H1 (cell line): ENCODE measurements around the gene SMARCA2. TPM values are rescaled to one million over a fixed set of nuclear protein-coding genes. Genes with fewer than 3 reads are reported as not detected.

ENCODE experiments used
- CTCF ChIA-PET: fragments of 300-600 bp; sonication (Branson Sonifier 250); formaldehyde crosslinking; loops from one replicate; lab custom pipeline; 2021; ENCODE audit not compliant: partially characterized antibody; lab: Charles Lee
- POLR2A ChIA-PET: fragments of 300-600 bp; sonication (Branson Sonifier 250); formaldehyde crosslinking; loops from one replicate; lab custom pipeline; 2021; ENCODE audit warnings: inconsistent platforms; ENCODE audit not compliant: partially characterized antibody; lab: Charles Lee
- DNase-seq, 2 experiments: peaks; one replicate each; pipeline versions ENCODE4 v3.0.0 to v3.0.0-alpha.2; 2010 to 2022; ENCODE audit warnings: low spot score in 2 of 2, low read depth in 1 of 2, mixed read lengths in 1 of 2
- FAIRE-seq: peaks from 2 replicates; lab custom pipeline; 2011; peaks lifted over from hg19 to GRCh38; lab: Jason Lieb, UNC
- H2AFZ ChIP-seq: 2 replicates; pipeline ENCODE4 v1.8.1; 2012; ENCODE audit warnings: low read length, inconsistent platforms
- H2AK5ac ChIP-seq: 2 replicates; pipeline ENCODE4 v1.6.1; 2013; ENCODE audit warnings: low read depth, low read length
- H2BK120ac ChIP-seq: replicated peaks from 2 replicates; pipeline ENCODE3; 2013; ENCODE audit warnings: low read depth, low read length, inconsistent platforms
- H2BK12ac ChIP-seq: 2 replicates; pipeline ENCODE4 v1.6.1; 2013; ENCODE audit warnings: low read depth, low read length
- H2BK15ac ChIP-seq: 2 replicates; pipeline ENCODE4 v1.6.1; 2013; ENCODE audit warnings: low read length
- H2BK20ac ChIP-seq: 2 replicates; pipeline ENCODE4 v1.6.1; 2013; ENCODE audit warnings: low read length
- H2BK5ac ChIP-seq: 2 replicates; pipeline ENCODE4 v1.6.1; 2013; ENCODE audit warnings: low read depth, low read length
- H3K14ac ChIP-seq: 2 replicates; pipeline ENCODE4 v1.6.1; 2013; ENCODE audit warnings: inconsistent platforms; ENCODE audit not compliant: insufficient read length
- H3K18ac ChIP-seq: 2 replicates; pipeline ENCODE4 v1.6.1; 2013; ENCODE audit warnings: low read length; ENCODE audit errors: extremely low read depth
- H3K23ac ChIP-seq: 2 replicates; pipeline ENCODE4 v1.6.1; 2013; ENCODE audit warnings: inconsistent platforms; ENCODE audit not compliant: insufficient read length
- H3K23me2 ChIP-seq: 2 replicates; pipeline ENCODE4 v1.6.1; 2013; ENCODE audit warnings: low read depth, low read length
- H3K27ac ChIP-seq: 2 replicates; pipeline ENCODE4 v1.6.1; 2011; ENCODE audit warnings: low read depth, low read length, inconsistent platforms
- H3K27me3 ChIP-seq, 4 experiments: replicated peaks in 1 of 4; 1 replicate in 1 of 4; 2 replicates in 3 of 4; pipeline versions ENCODE4 v1.6.1 to v1.8.1; 2011 to 2013; ENCODE audit warnings: low read length in 3 of 4, mild to moderate bottlenecking in 3 of 4, inconsistent platforms in 2 of 4, mixed read lengths in 2 of 4, moderate library complexity in 1 of 4; ENCODE audit not compliant: control insufficient read depth in 3 of 4, insufficient read depth in 3 of 4; ENCODE audit errors: extremely low read depth in 1 of 4
- H3K36me3 ChIP-seq, 4 experiments: 2 replicates each; pipeline versions ENCODE4 v1.6.1 to v1.8.1; 2011 to 2013; ENCODE audit warnings: mild to moderate bottlenecking in 4 of 4, low read length in 3 of 4, moderate library complexity in 2 of 4, control low read depth in 1 of 4, inconsistent platforms in 1 of 4; ENCODE audit not compliant: insufficient read depth in 4 of 4, control insufficient read depth in 2 of 4
- H3K4ac ChIP-seq: replicated peaks from 2 replicates; pipeline ENCODE3; 2013; ENCODE audit warnings: low read length, low read depth, mixed read lengths, inconsistent platforms; ENCODE audit not compliant: insufficient read length
- H3K4me1 ChIP-seq, 4 experiments: replicated peaks in 1 of 4; 1 replicate in 1 of 4; 2 replicates in 3 of 4; pipeline versions ENCODE4 v1.6.1 to v1.8.1; 2011 to 2013; ENCODE audit warnings: low read length in 3 of 4, inconsistent platforms in 2 of 4, mixed read lengths in 1 of 4; ENCODE audit not compliant: insufficient read depth in 4 of 4, control insufficient read depth in 3 of 4
- H3K4me2 ChIP-seq, 2 experiments: 2 replicates each; pipeline versions ENCODE4 v1.6.1 to v1.8.1; 2011 to 2013; ENCODE audit warnings: low read depth in 2 of 2, low read length in 2 of 2, control low read depth in 1 of 2, inconsistent platforms in 1 of 2, mild to moderate bottlenecking in 1 of 2; ENCODE audit not compliant: insufficient read depth in 1 of 2
- H3K4me3 ChIP-seq, 4 experiments: fragments of 200-600, 300-600 bp in 1 of 4; sonication (generic), shearing (Covaris generic), sonication (Bioruptor Twin) in 1 of 4; 2 replicates each; pipeline versions ENCODE4 v1.5.1 to v1.8.1; 2011 to 2016; ENCODE audit warnings: low read length in 4 of 4, low read depth in 3 of 4, control low read depth in 2 of 4, inconsistent platforms in 2 of 4, mild to moderate bottlenecking in 2 of 4, mixed read lengths in 1 of 4, moderate library complexity in 1 of 4; ENCODE audit not compliant: insufficient read depth in 2 of 4; ENCODE audit errors: extremely low read depth in 1 of 4
- H3K56ac ChIP-seq: replicated peaks from 2 replicates; pipeline ENCODE3; 2013; ENCODE audit warnings: low read depth, mild to moderate bottlenecking, mixed read lengths, low read length, inconsistent platforms; ENCODE audit not compliant: insufficient read length
- H3K79me1 ChIP-seq: 2 replicates; pipeline ENCODE4 v1.6.1; 2013; ENCODE audit warnings: low read depth, low read length, control low read depth
- H3K79me2 ChIP-seq, 2 experiments: 2 replicates each; pipeline versions ENCODE4 v1.6.1 to v1.8.1; 2012 to 2013; ENCODE audit warnings: low read length in 2 of 2, mild to moderate bottlenecking in 2 of 2, inconsistent platforms in 1 of 2; ENCODE audit not compliant: insufficient read depth in 2 of 2, control insufficient read depth in 1 of 2
- H3K9ac ChIP-seq, 4 experiments: replicated peaks in 1 of 4; 1 replicate in 1 of 4; 2 replicates in 3 of 4; pipeline versions ENCODE4 v1.6.1 to v1.8.1; 2011 to 2013; ENCODE audit warnings: low read depth in 3 of 4, low read length in 3 of 4, control low read depth in 2 of 4, mild to moderate bottlenecking in 2 of 4, moderate library complexity in 2 of 4, inconsistent platforms in 1 of 4; ENCODE audit errors: extremely low read depth in 1 of 4
- H3K9me3 ChIP-seq, 2 experiments: 2 replicates each; pipeline versions ENCODE4 v1.6.1 to v1.8.1; 2012 to 2013; ENCODE audit warnings: mild to moderate bottlenecking in 2 of 2, moderate library complexity in 2 of 2, control low read depth in 1 of 2, inconsistent platforms in 1 of 2, low read depth in 1 of 2, low read length in 1 of 2, mixed read lengths in 1 of 2; ENCODE audit not compliant: insufficient read depth in 2 of 2
- H4K20me1 ChIP-seq, 2 experiments: replicated peaks in 1 of 2; 2 replicates each; pipeline versions ENCODE3 to v1.8.1; 2011 to 2013; ENCODE audit warnings: inconsistent platforms in 2 of 2, low read length in 2 of 2, mild to moderate bottlenecking in 1 of 2; ENCODE audit not compliant: insufficient read depth in 2 of 2, control insufficient read depth in 1 of 2
- H4K5ac ChIP-seq: 2 replicates; pipeline ENCODE4 v1.6.1; 2013; ENCODE audit warnings: low read length, low read depth, mixed read lengths, inconsistent platforms; ENCODE audit not compliant: insufficient read length
- H4K8ac ChIP-seq: 2 replicates; pipeline ENCODE4 v1.8.0; 2013; ENCODE audit warnings: mild to moderate bottlenecking, moderate library complexity, low read length, inconsistent platforms; ENCODE audit not compliant: insufficient read depth; ENCODE audit errors: extremely low read depth
- H4K91ac ChIP-seq: replicated peaks from 2 replicates; pipeline ENCODE3; 2013; ENCODE audit warnings: low read length, mixed read lengths, inconsistent platforms; ENCODE audit not compliant: insufficient read length
- CHD1 ChIP-seq: IDR thresholded peaks from 2 replicates; pipeline ENCODE4 v1.6.1; 2012; ENCODE audit warnings: low read depth, low read length, improper control_type of control experiment
- CTCF ChIP-seq, 3 experiments: IDR thresholded peaks; 1 replicate in 2 of 3; 2 replicates in 1 of 3; pipeline versions ENCODE4 v1.5.1 to v1.6.1; 2011; ENCODE audit warnings: low read length in 3 of 3, mild to moderate bottlenecking in 3 of 3, inconsistent platforms in 2 of 3, low read depth in 1 of 3, moderate library complexity in 1 of 3; ENCODE audit not compliant: insufficient read depth in 1 of 3; ENCODE audit errors: control extremely low read depth in 1 of 3
- GTF2F1 ChIP-seq: IDR thresholded peaks from 2 replicates; pipeline ENCODE4 v1.6.1; 2012; ENCODE audit warnings: low read depth, low read length, improper control_type of control experiment, borderline replicate concordance
- NANOG ChIP-seq: IDR thresholded peaks from 2 replicates; pipeline ENCODE4 v1.6.1; 2011; ENCODE audit warnings: low read length, low read depth, mild to moderate bottlenecking, inconsistent platforms; ENCODE audit not compliant: insufficient read depth, poor library complexity, severe bottlenecking
- POLR2A ChIP-seq, 2 experiments: IDR thresholded peaks; 1 replicate in 1 of 2; 2 replicates in 1 of 2; pipeline ENCODE4 v1.6.1; 2011; ENCODE audit warnings: low read depth in 2 of 2, low read length in 2 of 2, mild to moderate bottlenecking in 2 of 2; ENCODE audit errors: control extremely low read depth in 1 of 2
- POLR2AphosphoS5 ChIP-seq: IDR thresholded peaks from 2 replicates; pipeline ENCODE4 v1.6.1; 2011; ENCODE audit warnings: low read depth, low read length
- SIRT6 ChIP-seq: IDR thresholded peaks from one replicate; pipeline ENCODE4 v1.7.1; 2012; ENCODE audit warnings: low read length, inconsistent platforms
- SP2 ChIP-seq: IDR thresholded peaks from 2 replicates; pipeline ENCODE4 v1.6.1; 2012; ENCODE audit warnings: mild to moderate bottlenecking, low read length, inconsistent platforms
- SRF ChIP-seq: IDR thresholded peaks from 2 replicates; pipeline ENCODE4 v1.6.1; 2011; ENCODE audit warnings: mild to moderate bottlenecking, low read depth, low read length, moderate library complexity
- WGBS, 2 experiments: shearing (Covaris generic) in 1 of 2; methylation state at CpG; one replicate each; pipeline versions ENCODE4 v1.1.6 to v1.1.7; 2013 to 2015; ENCODE audit warnings: low lambda C conversion rate in 2 of 2, mixed read lengths in 2 of 2, inconsistent platforms in 1 of 2, low coverage in 1 of 2, missing lambda C conversion rate in 1 of 2; ENCODE audit not compliant: insufficient replicate concordance in 2 of 2, insufficient coverage in 1 of 2, insufficient read length in 1 of 2; ENCODE audit errors: extremely low coverage in 1 of 2, missing lambda C conversion rate in 1 of 2; 5-methylcytosine and 5-hydroxymethylcytosine counted together
- polyA plus RNA-seq, 7 experiments: library from polyadenylated mRNA; depleted of rRNA in 3 of 7; stranded (reverse) in 5 of 7; unstranded in 2 of 7; fragments of >200 nt in 5 of 7; fragments of 200-250 nt in 2 of 7; gene quantifications; 1 replicate in 5 of 7; 2 replicates in 1 of 7; 4 replicates in 1 of 7; pipeline versions ENCODE4 v1.2.1 to v1.2.3, GENCODE V29; 2011 to 2013; ENCODE audit warnings: missing spikeins in 2 of 7, mixed read lengths in 2 of 7
- total RNA-seq: library from RNA; stranded (reverse); fragmentation: NEBNext Ultra II Directional; extraction: Animal tissue kit (Norgen Biotek cat#: 25700); gene quantifications from 2 replicates; pipeline ENCODE4 v1.2.1, GENCODE V29; 2021

Gene SMARCA2
- total and polyA plus RNA-seq, 2 of the 8 experiments (the other 6 are each of a cell fraction or from before 2014, with no cell fraction given), result 6.3 to 21.7 TPM

- Histone ChIP-seq H4K20me1 (no peaks in the 10 kb centered on the region), H2AK5ac (no peak overlapping the region), H4K5ac (no peak overlapping the region), H2BK20ac (no peak overlapping the region)
- WGBS, 2 experiments, result 97% methylated on average over 1 of the region's 1 CpG; no CpG with 5 or more reads in 1 of the 2 experiments
- CTCF ChIA-PET, result no interaction called here
- no peak for DNase-seq
- TF ChIP-seq SP2, result no peak
- no peak for TF ChIP-seq POLR2AphosphoS5
- no peak for TF ChIP-seq GTF2F1
- no peak for TF ChIP-seq CHD1
- no peak for TF ChIP-seq NANOG
- no peak for TF ChIP-seq CTCF (IDR thresholded peaks at IDR 0.05; ENCODE audit: control extremely low read depth in 1 of 3, insufficient read depth in 1 of 3, low read depth in 1 of 3, low read length in 3 of 3)
- TF ChIP-seq SRF, result no peak
- no peak for TF ChIP-seq POLR2A (IDR thresholded peaks at IDR 0.05; ENCODE audit: control extremely low read depth in 1 of 2, low read depth in 2 of 2, low read length in 2 of 2)
- no peak for TF ChIP-seq SIRT6
- TF ChIP-seq, all 59 proteins: peak for 0
- no peak for FAIRE-seq
- H3K4me3 ChIP-seq, result no peak overlapping the region
- no peak overlapping the region for H4K91ac ChIP-seq
- no peak overlapping the region for H2AFZ ChIP-seq
- H4K8ac ChIP-seq, result no peak overlapping the region
- POLR2A ChIA-PET, result no interaction called here
- no peaks in the 10 kb centered on the region for H3K4me1 ChIP-seq
- no peaks in the 10 kb centered on the region for H3K27me3 ChIP-seq
- no peak overlapping the region for H2BK5ac ChIP-seq
- no peak overlapping the region for H3K9ac ChIP-seq
- H3K4ac ChIP-seq, result no peak overlapping the region
- no peak overlapping the region for H3K14ac ChIP-seq
- no peak overlapping the region for H3K23ac ChIP-seq
- H3K36me3 ChIP-seq, result no peaks in the 10 kb centered on the region
- no peak overlapping the region for H3K18ac ChIP-seq
- H2BK120ac ChIP-seq, result no peak overlapping the region
- no peak overlapping the region for H3K4me2 ChIP-seq
- H3K9me3 ChIP-seq, result no peaks in the 10 kb centered on the region
- H3K79me1 ChIP-seq, result no peaks in the 10 kb centered on the region
- no peak overlapping the region for H2BK15ac ChIP-seq
- no peak overlapping the region for H3K27ac ChIP-seq
- H2BK12ac ChIP-seq, result no peak overlapping the region
- no peaks in the 10 kb centered on the region; the same call in 1 of the 2 replicates for H3K23me2 ChIP-seq
- no peak overlapping the region for H3K56ac ChIP-seq
- no peaks in the 10 kb centered on the region for H3K79me2 ChIP-seq
Measured at GRCh38 chr9:1982074-1982473, 33.1 kb upstream of the SMARCA2 start.
